ENCODE measurements around the gene FAM114A2.
A peak's percentile ranks its signal among the peaks of the same experiment; 100 is the strongest.

The FAM114A2 gene

GRCh38 chr5:153981905-153982605 is 56.7 kb downstream of the FAM114A2 start:
- DNase-seq = peak; percentile 24 to 51

GRCh38 chr5:153979028-153979783 is 59.5 kb downstream of the FAM114A2 start:
- no peak for DNase-seq

GRCh38 chr5:153974813-153975163 is 63.9 kb downstream of the FAM114A2 start:
- no peak for DNase-seq

DNA sequence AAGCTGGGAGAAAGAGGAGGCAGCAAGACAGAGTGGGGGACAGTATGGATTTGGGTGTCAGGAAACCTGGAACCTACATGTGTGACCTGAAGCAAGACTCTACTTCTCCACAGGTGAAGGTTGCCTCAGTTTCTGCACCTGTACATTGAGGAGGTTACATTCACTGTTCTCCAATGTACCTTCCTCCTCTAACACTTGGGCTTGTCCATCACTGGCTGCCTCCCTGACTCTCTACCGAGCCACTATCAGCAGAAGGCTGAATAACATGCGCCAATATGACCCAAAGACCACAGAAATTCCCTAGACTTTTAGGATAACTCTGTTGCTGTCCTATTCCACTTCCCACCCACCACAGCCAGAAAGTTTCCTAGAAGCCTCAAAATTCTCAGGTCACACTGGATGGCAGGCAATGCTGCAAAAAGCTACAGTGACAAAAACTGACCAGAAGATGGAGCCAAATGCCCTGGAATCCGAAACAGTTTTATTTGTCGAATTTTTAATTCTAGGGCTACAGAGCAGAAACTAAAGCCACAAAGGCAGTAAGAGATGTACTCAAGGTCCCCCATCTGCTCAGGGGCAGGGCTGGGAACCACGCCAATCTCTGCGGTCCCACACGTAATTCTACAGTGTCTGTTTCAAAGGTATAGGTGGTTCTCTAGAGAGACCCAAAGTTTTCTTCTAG is 64.4 kb downstream of the FAM114A2 start:
- peak; percentile 4 to 55 for DNase-seq

DNA sequence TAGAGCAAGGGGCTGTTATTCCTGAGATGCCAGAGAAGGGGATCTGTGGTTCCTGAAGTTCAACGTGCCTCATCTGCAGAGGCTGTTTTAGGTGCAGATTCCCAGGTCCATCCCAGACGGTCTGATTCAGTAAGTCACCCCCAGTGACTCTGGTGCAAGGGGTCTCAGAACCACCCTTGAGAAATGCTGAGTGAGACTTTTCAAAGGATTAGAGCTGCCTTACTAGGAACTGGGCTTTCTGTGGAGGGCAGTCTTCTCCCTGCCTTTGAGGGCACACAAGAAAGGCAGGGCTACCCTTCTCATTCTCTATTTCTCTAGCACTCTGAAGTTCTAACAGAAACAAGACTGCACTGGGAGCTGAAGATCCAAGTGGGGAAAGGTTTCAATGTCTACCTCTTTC is 66.5 kb downstream of the FAM114A2 start:
- DNase-seq = no peak

DNA sequence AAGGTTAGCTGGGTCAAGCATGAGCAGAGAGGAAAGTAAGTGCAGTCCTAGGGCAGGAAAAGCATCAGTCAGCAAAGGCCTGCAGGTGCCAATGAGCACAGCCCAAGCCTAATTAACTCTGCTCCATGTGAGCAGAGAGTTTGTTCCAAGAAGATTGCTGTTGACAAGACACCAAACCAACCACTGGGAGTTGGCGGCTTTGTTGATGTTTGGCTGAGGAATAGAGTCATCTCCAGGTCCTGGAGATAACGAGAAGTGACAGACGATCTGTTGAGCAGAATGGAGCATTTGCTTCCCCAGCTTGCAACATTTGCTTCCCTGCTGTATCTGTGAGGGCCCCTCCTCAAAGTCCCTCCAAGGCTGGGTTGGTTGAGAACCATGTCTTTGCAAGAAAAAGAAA is 68.2 kb downstream of the FAM114A2 start:
- no peak for DNase-seq

- no peak for DNase-seq
These were observed 69.2 kb downstream of the FAM114A2 start for GRCh38 chr5:153969563-153969895.

DNA sequence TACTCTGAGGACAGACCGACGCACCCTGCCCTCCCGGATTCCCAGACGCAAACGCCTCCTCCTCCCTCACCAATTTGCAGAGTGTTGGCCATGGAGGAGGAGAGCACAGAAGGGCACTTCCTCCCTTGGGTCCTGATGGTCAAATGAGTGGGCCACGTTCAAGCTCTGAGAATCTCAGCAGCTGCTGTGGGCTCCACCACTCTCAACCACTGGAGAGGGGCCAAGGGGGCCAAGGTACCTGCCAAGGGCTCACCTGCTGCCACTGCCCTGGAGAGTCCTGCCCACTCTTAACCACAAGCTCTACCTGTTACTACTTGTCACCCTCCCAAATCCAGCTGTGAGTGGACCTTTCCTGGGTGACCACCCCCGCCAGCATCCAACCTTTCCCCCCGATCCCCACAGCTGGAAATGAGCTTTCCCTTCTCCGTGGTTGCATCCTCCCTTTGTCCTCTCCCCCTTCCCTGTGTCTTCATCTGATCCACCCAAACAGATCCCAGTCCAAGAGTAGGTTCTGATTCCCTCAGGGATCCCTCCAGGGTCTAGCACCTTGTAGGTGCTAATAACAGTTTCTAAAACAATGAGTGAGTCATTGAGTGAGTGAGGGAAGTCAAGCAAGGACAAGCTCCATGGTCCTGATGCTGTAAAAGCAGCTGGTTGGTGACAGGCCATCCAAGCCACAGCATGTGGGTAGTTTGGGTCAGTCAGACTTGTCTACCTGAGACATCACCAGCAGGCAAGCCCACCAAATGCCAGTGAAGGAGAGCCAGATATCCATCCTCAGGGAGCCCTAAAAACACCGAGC is 69.7 kb downstream of the FAM114A2 start:
- no peak for DNase-seq

DNA sequence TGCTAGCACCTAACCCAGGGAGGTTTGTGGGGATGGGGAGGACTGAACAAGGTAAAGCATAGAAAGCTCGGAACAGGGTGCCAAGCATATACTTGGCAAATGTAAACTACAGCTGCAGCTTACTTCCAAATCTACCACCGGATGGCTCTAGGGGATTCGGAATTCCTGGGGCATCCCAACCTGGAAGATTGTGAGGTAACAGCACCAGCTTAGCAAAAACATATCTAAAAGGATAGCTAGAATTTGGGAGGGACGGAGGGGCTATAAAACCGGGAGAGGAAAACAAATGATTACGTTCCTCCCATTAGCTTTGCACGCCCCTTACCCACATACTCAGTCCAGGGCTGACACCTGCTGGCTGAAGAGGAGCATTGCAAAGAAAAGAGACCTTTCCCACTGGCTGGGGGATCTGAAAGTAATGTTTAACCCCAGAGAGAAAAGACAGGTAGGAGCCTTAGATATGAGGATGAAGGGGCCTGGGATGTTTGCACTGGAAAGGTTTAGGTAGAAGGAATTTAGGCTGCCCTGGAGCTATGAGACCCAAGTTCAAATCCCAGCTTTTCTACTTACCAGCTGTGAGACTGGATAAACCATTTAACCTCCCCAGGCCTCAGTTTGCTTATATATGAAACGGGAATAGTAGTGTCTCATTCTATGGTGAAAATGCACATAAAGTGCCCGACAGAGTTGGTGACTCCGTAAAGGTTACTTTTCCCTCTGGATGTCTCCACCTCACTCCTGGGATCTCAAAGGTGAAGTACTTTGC is 73.6 kb downstream of the FAM114A2 start:
- peak; percentile 71 to 74 for DNase-seq

GRCh38 chr5:153964191-153964879 is 74.4 kb downstream of the FAM114A2 start:
- no peak for DNase-seq

GRCh38 chr5:153960269-153961215 is 78.2 kb downstream of the FAM114A2 start:
- DNase-seq = no peak

DNA sequence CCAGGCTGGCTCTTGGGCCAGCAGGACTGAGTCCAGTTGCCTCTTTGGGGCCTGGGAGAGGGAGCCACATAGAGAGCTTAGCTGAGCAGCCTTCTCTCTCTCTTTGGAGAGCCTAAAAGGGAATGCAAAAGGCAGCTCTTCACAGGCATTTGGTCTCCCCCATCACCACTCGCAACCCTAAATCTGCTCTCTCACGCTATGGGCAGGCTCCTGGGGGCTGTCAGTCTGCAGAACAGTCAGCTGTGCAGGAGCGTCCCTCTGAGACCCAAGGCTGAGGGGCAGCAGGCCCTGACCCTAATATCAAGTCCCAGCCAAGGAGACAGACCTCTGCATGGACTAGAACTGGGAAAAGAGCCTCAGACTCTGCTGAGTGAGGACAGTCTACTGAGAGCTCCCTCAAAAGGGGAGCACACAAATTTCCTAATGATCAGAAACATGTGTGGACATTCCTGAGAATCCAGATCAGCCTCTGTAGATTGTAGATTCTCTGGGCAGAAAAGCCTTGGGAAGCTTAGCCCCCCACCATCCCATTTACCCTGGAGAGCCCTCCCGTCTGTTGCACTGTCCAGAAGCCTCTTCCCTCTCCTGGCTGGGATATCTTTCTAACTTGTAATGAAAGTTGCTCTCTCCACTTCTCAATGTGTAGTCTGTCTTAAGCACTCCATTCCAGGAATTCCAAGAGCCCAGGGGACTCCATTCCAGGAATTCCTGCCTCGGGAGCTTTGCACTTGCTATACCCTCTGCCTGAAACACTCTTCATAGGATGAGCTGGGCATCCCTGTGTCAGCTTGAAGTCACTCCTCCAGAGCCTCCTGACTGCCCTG is 79.4 kb downstream of the FAM114A2 start:
- no peak for DNase-seq

DNA sequence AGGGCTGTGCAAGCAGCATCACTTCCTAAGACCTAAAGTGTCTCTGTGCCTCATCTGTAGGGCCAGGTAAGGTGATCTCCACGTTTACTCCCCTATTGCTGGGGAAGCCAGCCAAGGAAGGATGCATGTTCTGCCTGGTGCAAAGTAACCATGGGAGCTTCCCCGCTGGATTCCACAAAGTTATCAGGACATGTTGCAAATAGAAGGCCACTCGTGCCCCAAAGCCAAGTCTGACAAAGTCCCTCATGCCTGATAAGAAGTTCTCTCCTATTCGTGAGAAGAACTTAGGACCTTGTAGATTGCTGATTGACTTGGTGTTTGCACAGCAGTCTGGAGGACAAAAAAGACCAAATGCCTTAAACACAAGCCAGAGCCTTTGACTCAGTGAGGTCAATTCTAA is 81.5 kb downstream of the FAM114A2 start:
- DNase-seq = no peak

GRCh38 chr5:153953411-153953810 is 85.3 kb downstream of the FAM114A2 start:
- no peak for DNase-seq

DNA sequence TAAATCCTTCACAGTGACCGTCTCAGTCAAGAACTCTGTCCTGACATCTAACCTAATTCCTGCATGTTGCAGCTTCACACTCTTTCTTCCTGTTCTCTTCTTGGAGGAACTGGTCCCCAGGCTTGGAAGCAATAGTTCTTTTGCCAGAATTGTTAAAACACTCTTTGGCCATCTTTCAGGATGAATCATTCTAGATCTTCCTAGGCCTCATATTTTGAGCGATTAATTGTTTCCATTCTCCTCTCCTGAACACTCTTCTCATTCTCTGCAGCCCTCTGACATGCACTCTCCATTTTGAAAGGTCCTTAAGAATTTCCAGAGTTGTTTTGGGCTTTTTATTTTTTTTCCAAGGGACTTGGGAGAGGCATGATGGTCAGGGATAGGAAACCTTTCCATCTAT is 85.8 kb downstream of the FAM114A2 start:
- DNase-seq = no peak

GRCh38 chr5:153952057-153952456 is 86.7 kb downstream of the FAM114A2 start:
- no peak for DNase-seq

DNA sequence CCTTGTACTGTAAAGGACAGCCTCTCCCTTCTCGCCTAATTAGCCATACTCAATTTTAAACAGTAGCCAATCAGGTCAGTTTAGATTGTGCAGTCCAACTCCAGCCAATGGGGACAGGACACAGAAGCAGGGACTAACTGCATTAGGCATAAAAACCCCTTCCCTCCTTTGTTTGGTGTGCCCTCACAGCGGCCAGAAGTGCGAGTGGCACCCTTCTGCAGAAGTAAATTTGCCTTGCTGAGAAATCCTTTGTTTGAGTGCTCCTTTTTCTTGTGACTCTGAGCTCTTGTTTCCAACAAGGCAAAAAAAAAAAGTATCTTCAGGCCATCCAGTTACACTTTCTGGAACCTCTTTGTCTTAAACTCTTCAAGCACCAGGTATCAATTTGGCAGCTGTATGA is 97.4 kb downstream of the FAM114A2 start:
- DNase-seq = no peak

Measured in NCI-H526 (cell line).